Caco-2 (cell line): ENCODE results near the gene RPS6KA2. TPM values are rescaled to one million over a fixed set of nuclear protein-coding genes. Genes with fewer than 3 reads are reported as not detected.
"Not testable (repeated sequence)": the region's sequence is repeated elsewhere in the genome, so short reads cannot be mapped to it uniquely, and the experiment has no call there.

Experiments used
- BruUV-seq: library from RNA; stranded (reverse); fragments of 400-500 nt; replicated peaks from 2 replicates; lab custom pipeline; 2021; lab: Mats Ljungman, UMichigan
- CTCF ChIA-PET: fragments of 300-600 bp; sonication (Branson Sonifier 250); formaldehyde crosslinking; loops from one replicate; lab custom pipeline; 2022; ENCODE audit warnings: antibody characterized with exemption; lab: Charles Lee
- POLR2A ChIA-PET: fragments of 300-600 bp; sonication (Branson Sonifier 250); formaldehyde crosslinking; loops from one replicate; lab custom pipeline; 2022; ENCODE audit warnings: antibody characterized with exemption; lab: Charles Lee
- DNase-seq, 2 experiments: peaks; one replicate each; pipeline versions ENCODE4 v3.0.0 to v3.0.0-alpha.2; 2020 to 2022
- H3K27me3 ChIP-seq: replicated peaks from 2 replicates; pipeline ENCODE4 v1.6.0; 2011; ENCODE audit warnings: low read length; ENCODE audit not compliant: control insufficient read depth, insufficient read depth
- H3K36me3 ChIP-seq: 2 replicates; pipeline ENCODE4 v1.5.1; 2011; ENCODE audit warnings: low read length; ENCODE audit not compliant: control insufficient read depth, insufficient read depth
- H3K4me1 ChIP-seq: fragments of 250-450 bp; sonication (Bioruptor Pico); 2 replicates; pipeline ENCODE4 v1.5.1; 2020; ENCODE audit warnings: mild to moderate bottlenecking
- H3K4me3 ChIP-seq: 2 replicates; pipeline ENCODE4 v1.5.1; 2011; ENCODE audit warnings: low read depth, mild to moderate bottlenecking, control low read depth, low read length
- H3K9me3 ChIP-seq: fragments of 250-450 bp; sonication (Bioruptor Pico); 2 replicates; pipeline ENCODE4 v1.5.1; 2020; ENCODE audit warnings: mild to moderate bottlenecking, moderate library complexity
- H3K27ac Mint-ChIP-seq: one replicate; pipeline ENCODE4 v1.8.0; 2022; ENCODE audit warnings: mixed read lengths; ENCODE audit not compliant: unreplicated experiment
- H3K27me3 Mint-ChIP-seq: one replicate; pipeline ENCODE4 v1.8.0; 2022; ENCODE audit warnings: mixed read lengths; ENCODE audit not compliant: insufficient read depth, unreplicated experiment
- H3K36me3 Mint-ChIP-seq: one replicate; pipeline ENCODE4 v1.8.0; 2022; ENCODE audit warnings: mild to moderate bottlenecking, mixed read lengths; ENCODE audit not compliant: insufficient read depth, unreplicated experiment
- H3K4me1 Mint-ChIP-seq: one replicate; pipeline ENCODE4 v1.8.0; 2022; ENCODE audit warnings: low read depth, mixed read lengths; ENCODE audit not compliant: unreplicated experiment
- H3K4me3 Mint-ChIP-seq: one replicate; pipeline ENCODE4 v1.8.0; 2022; ENCODE audit warnings: mild to moderate bottlenecking, moderate library complexity, mixed read lengths; ENCODE audit not compliant: unreplicated experiment
- H3K9me3 Mint-ChIP-seq: one replicate; pipeline ENCODE4 v1.8.0; 2022; ENCODE audit warnings: mixed read lengths; ENCODE audit not compliant: unreplicated experiment
- CTCF ChIP-seq, 2 experiments: fragments of 200-600 bp in 1 of 2; IDR thresholded peaks; 1 replicate in 1 of 2; 2 replicates in 1 of 2; pipeline versions ENCODE4 v1.5.1 to v1.8.0; 2011 to 2022; ENCODE audit warnings: antibody characterized with exemption in 1 of 2, control low read depth in 1 of 2, inconsistent platforms in 1 of 2, low read depth in 1 of 2, low read length in 1 of 2, mild to moderate bottlenecking in 1 of 2, moderate library complexity in 1 of 2; ENCODE audit not compliant: insufficient read depth in 1 of 2, severe bottlenecking in 1 of 2, unreplicated experiment in 1 of 2
- intact Hi-C: fragments of 100-400 bp; cut with micrococcal nuclease; formaldehyde crosslinking; loops from one replicate; pipeline ENCODE4 v1.10.0; 2022; ENCODE audit not compliant: unreplicated experiment
- total RNA-seq: library from RNA; stranded (reverse); gene quantifications from 2 replicates; pipeline ENCODE4 v1.2.3, GENCODE V29; 2022

Gene RPS6KA2
- total RNA-seq, 1 experiment from 2014 or later, result 5.6 TPM

GRCh38 chr6:166389119-166389518 lies 237.9 kb downstream of the RPS6KA2 start:
- no peak overlapping the region for H3K4me3 Mint-ChIP-seq
- POLR2A ChIA-PET, result no interaction called here
- H3K36me3 ChIP-seq, result no peaks in the 10 kb centered on the region; the same call in 1 of the 2 replicates
- intact Hi-C loops, result loop anchor here (10.0 kb wide), 1 partner anchor 606 kb away; the partner anchor contains the start of gene CEP43
- no peak for TF ChIP-seq CTCF (IDR thresholded peaks at IDR 0.05; ENCODE audit: insufficient read depth in 1 of 2, low read depth in 1 of 2, low read length in 1 of 2, severe bottlenecking in 1 of 2, unreplicated experiment in 1 of 2)
- CTCF ChIA-PET, result no interaction called here
- H3K36me3 Mint-ChIP-seq, result no peaks in the 10 kb centered on the region
- BruUV-seq, result no TSS peak
- peaks cover 23% of the 10 kb centered on the region for H3K4me1 Mint-ChIP-seq
- no peaks in the 10 kb centered on the region for H3K9me3 ChIP-seq
- no peaks in the 10 kb centered on the region for H3K9me3 Mint-ChIP-seq
- H3K4me1 ChIP-seq, result peaks cover 30% of the 10 kb centered on the region
- H3K4me3 ChIP-seq, result no peak overlapping the region
- no peak overlapping the region for H3K27ac Mint-ChIP-seq
- no peak for DNase-seq
- H3K27me3 ChIP-seq, result no peaks in the 10 kb centered on the region
- no peaks in the 10 kb centered on the region for H3K27me3 Mint-ChIP-seq

- H3K36me3 Mint-ChIP-seq, result no peaks in the 10 kb centered on the region
- no peaks in the 10 kb centered on the region for H3K9me3 Mint-ChIP-seq
- TF ChIP-seq CTCF (IDR thresholded peaks at IDR 0.05; ENCODE audit: insufficient read depth in 1 of 2, low read depth in 1 of 2, low read length in 1 of 2, severe bottlenecking in 1 of 2, unreplicated experiment in 1 of 2), result no peak
- DNase-seq, result no peak
- H3K4me1 Mint-ChIP-seq, result peaks cover 23% of the 10 kb centered on the region
- no peaks in the 10 kb centered on the region for H3K9me3 ChIP-seq
- ChIA-PET CTCF (interaction anchor here (1.5 kb wide), 1 partner anchor 12 kb away, joined by 6 read pairs; no protein-coding TSS in a partner anchor), POLR2A (no interaction called here)
- no peaks in the 10 kb centered on the region; the same call in 1 of the 2 replicates for H3K36me3 ChIP-seq
- no peaks in the 10 kb centered on the region for H3K27me3 ChIP-seq
- no peaks in the 10 kb centered on the region for H3K27me3 Mint-ChIP-seq
- H3K27ac Mint-ChIP-seq, result no peak overlapping the region
- no peak overlapping the region for H3K4me3 Mint-ChIP-seq
- BruUV-seq, result no TSS peak
- intact Hi-C loops, result loop anchor here (10.0 kb wide), 1 partner anchor 606 kb away; the partner anchor contains the start of gene CEP43
- no peak overlapping the region for H3K4me3 ChIP-seq
- H3K4me1 ChIP-seq, result peaks cover 30% of the 10 kb centered on the region
Observed at GRCh38 chr6:166388290-166389004, 238.6 kb downstream of the RPS6KA2 start.

- Histone ChIP-seq H3K9me3 (no peaks in the 10 kb centered on the region), H3K27me3 (no peaks in the 10 kb centered on the region), H3K4me1 (peaks cover 30% of the 10 kb centered on the region), H3K36me3 (no peaks in the 10 kb centered on the region; the same call in 1 of the 2 replicates), H3K4me3 (no peak overlapping the region)
- no TSS peak for BruUV-seq
- Mint-ChIP-seq H3K27me3 (no peaks in the 10 kb centered on the region), H3K9me3 (no peaks in the 10 kb centered on the region), H3K27ac (no peak overlapping the region), H3K36me3 (no peaks in the 10 kb centered on the region), H3K4me1 (peaks cover 23% of the 10 kb centered on the region), H3K4me3 (peak overlapping the region; percentile 12)
- intact Hi-C loops, result loop anchor here (10.0 kb wide), 1 partner anchor 607 kb away; the partner anchor contains the start of gene CEP43
- TF ChIP-seq CTCF (IDR thresholded peaks at IDR 0.05; ENCODE audit: insufficient read depth in 1 of 2, low read depth in 1 of 2, low read length in 1 of 2, severe bottlenecking in 1 of 2, unreplicated experiment in 1 of 2), result no peak
- peak; percentile 59 to 60 for DNase-seq
- POLR2A ChIA-PET, result no interaction called here
- CTCF ChIA-PET, result interaction anchor here (1.5 kb wide), 1 partner anchor 13 kb away, joined by 6 read pairs; no protein-coding TSS in a partner anchor
Observed at GRCh38 chr6:166387642-166388289, 239.3 kb downstream of the RPS6KA2 start.

- not testable (repeated sequence) for H3K9me3 ChIP-seq, DNase-seq, H3K36me3 ChIP-seq, H3K4me3 ChIP-seq, H3K27me3 ChIP-seq, H3K4me3 Mint-ChIP-seq, H3K9me3 Mint-ChIP-seq, BruUV-seq, H3K27ac Mint-ChIP-seq, H3K27me3 Mint-ChIP-seq, H3K36me3 Mint-ChIP-seq
- H3K4me1 Mint-ChIP-seq, result peaks cover 23% of the 10 kb centered on the region
- CTCF ChIA-PET, result interaction anchor here (1.5 kb wide), 1 partner anchor 13 kb away, joined by 6 read pairs; no protein-coding TSS in a partner anchor
- intact Hi-C loops, result loop anchor here (10.0 kb wide), 1 partner anchor 608 kb away; the partner anchor contains the start of gene CEP43
- H3K4me1 ChIP-seq, result peaks cover 30% of the 10 kb centered on the region
- POLR2A ChIA-PET, result interaction anchor here (0.6 kb wide), 1 partner anchor 18 kb away, joined by 4 read pairs; no protein-coding TSS in a partner anchor
Observed at GRCh38 chr6:166387098-166387497, 240.0 kb downstream of the RPS6KA2 start.
